Calu3 (cell line): ENCODE results near the gene ANKAR. TPM values are rescaled to one million over a fixed set of nuclear protein-coding genes. Genes with fewer than 3 reads are reported as not detected.
"Not testable (repeated sequence)": the region's sequence is repeated elsewhere in the genome, so short reads cannot be mapped to it uniquely, and the experiment has no call there.

Experiments used
- BruUV-seq: library from RNA; stranded (reverse); fragments of 400-500 nt; replicated peaks from 2 replicates; lab custom pipeline; 2021; lab: Mats Ljungman, UMichigan
- CTCF ChIA-PET: fragments of 300-600 bp; sonication (Branson Sonifier 250); formaldehyde crosslinking; loops from one replicate; lab custom pipeline; 2022; ENCODE audit warnings: antibody characterized with exemption; lab: Charles Lee
- DNase-seq: peaks from one replicate; pipeline ENCODE4 v3.0.0; 2022
- H3K27ac Mint-ChIP-seq: one replicate; pipeline ENCODE4 v1.8.0; 2022; ENCODE audit warnings: mixed read lengths; ENCODE audit not compliant: unreplicated experiment
- H3K27me3 Mint-ChIP-seq: one replicate; pipeline ENCODE4 v1.8.0; 2022; ENCODE audit warnings: mixed read lengths; ENCODE audit not compliant: unreplicated experiment
- H3K36me3 Mint-ChIP-seq: one replicate; pipeline ENCODE4 v1.8.0; 2022; ENCODE audit warnings: mild to moderate bottlenecking, moderate library complexity, mixed read lengths; ENCODE audit not compliant: insufficient read depth, unreplicated experiment
- H3K4me1 Mint-ChIP-seq: one replicate; pipeline ENCODE4 v1.8.0; 2022; ENCODE audit warnings: mild to moderate bottlenecking, low read depth, mixed read lengths; ENCODE audit not compliant: unreplicated experiment
- H3K4me3 Mint-ChIP-seq: one replicate; pipeline ENCODE4 v1.8.0; 2022; ENCODE audit warnings: mild to moderate bottlenecking, low read depth, moderate library complexity, mixed read lengths; ENCODE audit not compliant: unreplicated experiment
- H3K9me3 Mint-ChIP-seq: one replicate; pipeline ENCODE4 v1.8.0; 2022; ENCODE audit warnings: low read depth, mixed read lengths; ENCODE audit not compliant: unreplicated experiment
- intact Hi-C: fragments of 100-400 bp; cut with micrococcal nuclease; formaldehyde crosslinking; loops from one replicate; pipeline ENCODE4 v1.10.0; 2022; ENCODE audit not compliant: unreplicated experiment
- total RNA-seq: library from RNA; stranded (reverse); gene quantifications from 2 replicates; pipeline ENCODE4 v1.2.3, GENCODE V29; 2022
- TF ChIP-seq, protein P1 (sequence below): fragments of 200-600 bp; IDR thresholded peaks from one replicate; pipeline ENCODE4 v1.8.0; 2022; ENCODE audit warnings: antibody characterized with exemption; ENCODE audit not compliant: unreplicated experiment

ANKAR gene
- total RNA-seq, 1 experiment from 2014 or later = 2.1 TPM

GRCh38 chr2:189698020-189698887 is 23.8 kb downstream of the ANKAR start:
- CTCF ChIA-PET = interaction anchor here (1.0 kb wide), 1 partner anchor 37 kb away, joined by 3 read pairs; no protein-coding TSS in a partner anchor
- Mint-ChIP-seq H3K4me3 (no peak overlapping the region), H3K9me3 (no peaks in the 10 kb centered on the region), H3K27me3 (no peaks in the 10 kb centered on the region), H3K27ac (no peak overlapping the region), H3K4me1 (no peaks in the 10 kb centered on the region), H3K36me3 (no peaks in the 10 kb centered on the region)
- TF ChIP-seq, protein P1, sequence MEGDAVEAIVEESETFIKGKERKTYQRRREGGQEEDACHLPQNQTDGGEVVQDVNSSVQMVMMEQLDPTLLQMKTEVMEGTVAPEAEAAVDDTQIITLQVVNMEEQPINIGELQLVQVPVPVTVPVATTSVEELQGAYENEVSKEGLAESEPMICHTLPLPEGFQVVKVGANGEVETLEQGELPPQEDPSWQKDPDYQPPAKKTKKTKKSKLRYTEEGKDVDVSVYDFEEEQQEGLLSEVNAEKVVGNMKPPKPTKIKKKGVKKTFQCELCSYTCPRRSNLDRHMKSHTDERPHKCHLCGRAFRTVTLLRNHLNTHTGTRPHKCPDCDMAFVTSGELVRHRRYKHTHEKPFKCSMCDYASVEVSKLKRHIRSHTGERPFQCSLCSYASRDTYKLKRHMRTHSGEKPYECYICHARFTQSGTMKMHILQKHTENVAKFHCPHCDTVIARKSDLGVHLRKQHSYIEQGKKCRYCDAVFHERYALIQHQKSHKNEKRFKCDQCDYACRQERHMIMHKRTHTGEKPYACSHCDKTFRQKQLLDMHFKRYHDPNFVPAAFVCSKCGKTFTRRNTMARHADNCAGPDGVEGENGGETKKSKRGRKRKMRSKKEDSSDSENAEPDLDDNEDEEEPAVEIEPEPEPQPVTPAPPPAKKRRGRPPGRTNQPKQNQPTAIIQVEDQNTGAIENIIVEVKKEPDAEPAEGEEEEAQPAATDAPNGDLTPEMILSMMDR = peak; percentile 8
- no peak for DNase-seq
- intact Hi-C loops = loop anchor here (1.0 kb wide), 1 partner anchor 37 kb away; the partner anchor contains the start of gene ASNSD1
- no TSS peak for BruUV-seq

GRCh38 chr2:189700681-189701080 is 26.2 kb downstream of the ANKAR start:
- H3K4me3 Mint-ChIP-seq = no peak overlapping the region
- CTCF ChIA-PET = no interaction called here
- TF ChIP-seq, protein P1 = no peak
- no peaks in the 10 kb centered on the region for H3K27me3 Mint-ChIP-seq
- no peaks in the 10 kb centered on the region for H3K4me1 Mint-ChIP-seq
- BruUV-seq = no TSS peak
- intact Hi-C loops = no loop called here
- no peak for DNase-seq
- H3K27ac Mint-ChIP-seq = no peak overlapping the region
- no peaks in the 10 kb centered on the region for H3K36me3 Mint-ChIP-seq
- H3K9me3 Mint-ChIP-seq = no peaks in the 10 kb centered on the region

- TF ChIP-seq, protein P1 = no peak
- CTCF ChIA-PET = no interaction called here
- no peak for DNase-seq
- Mint-ChIP-seq H3K4me1 (no peaks in the 10 kb centered on the region), H3K4me3 (no peak overlapping the region), H3K36me3 (no peaks in the 10 kb centered on the region), H3K27ac (no peak overlapping the region), H3K9me3 (no peaks in the 10 kb centered on the region), H3K27me3 (no peaks in the 10 kb centered on the region)
- no TSS peak for BruUV-seq
- intact Hi-C loops = no loop called here
Measured at GRCh38 chr2:189702071-189702470, 27.6 kb downstream of the ANKAR start.

DNA sequence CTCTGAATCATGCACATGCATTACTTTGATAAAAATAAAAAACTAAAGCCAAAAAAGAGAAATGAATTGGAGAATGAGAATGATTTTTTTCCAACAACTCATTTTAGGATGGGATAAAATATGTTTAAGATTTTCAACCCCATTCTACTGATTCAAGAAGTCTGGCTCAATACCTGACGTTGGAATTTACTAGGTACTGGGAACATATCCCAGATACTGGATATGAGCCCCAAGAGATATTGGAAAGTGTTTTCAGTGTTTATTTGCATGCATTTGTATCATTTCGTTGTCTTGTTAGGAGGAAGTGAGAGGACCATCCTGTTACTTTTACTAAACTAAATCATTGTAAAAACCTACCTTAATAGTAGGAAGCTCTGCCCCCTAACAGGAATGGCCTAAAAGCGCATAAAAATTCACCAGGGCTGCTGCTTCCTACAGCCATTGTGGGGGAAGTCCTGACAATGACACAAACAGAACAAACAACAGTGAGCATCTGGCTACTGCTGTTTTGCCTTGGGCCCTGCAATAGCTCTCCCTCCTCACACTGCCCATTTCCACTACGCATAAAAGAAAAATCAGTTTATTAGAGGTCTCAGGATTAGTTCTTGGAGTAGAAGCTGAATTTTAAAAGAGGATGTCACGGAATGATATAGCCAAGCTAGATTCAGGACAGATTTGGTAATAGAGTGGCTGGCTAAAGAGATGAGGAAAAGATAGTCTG is 35.2 kb downstream of the ANKAR start:
- Mint-ChIP-seq H3K27ac (no peak overlapping the region), H3K36me3 (no peaks in the 10 kb centered on the region), H3K4me3 (no peak overlapping the region), H3K9me3 (peaks cover 10% of the 10 kb centered on the region), H3K27me3 (no peaks in the 10 kb centered on the region), H3K4me1 (no peaks in the 10 kb centered on the region)
- DNase-seq = no peak
- no TSS peak for BruUV-seq
- CTCF ChIA-PET = no interaction called here
- TF ChIP-seq, protein P1 = no peak
- intact Hi-C loops = no loop called here

DNA sequence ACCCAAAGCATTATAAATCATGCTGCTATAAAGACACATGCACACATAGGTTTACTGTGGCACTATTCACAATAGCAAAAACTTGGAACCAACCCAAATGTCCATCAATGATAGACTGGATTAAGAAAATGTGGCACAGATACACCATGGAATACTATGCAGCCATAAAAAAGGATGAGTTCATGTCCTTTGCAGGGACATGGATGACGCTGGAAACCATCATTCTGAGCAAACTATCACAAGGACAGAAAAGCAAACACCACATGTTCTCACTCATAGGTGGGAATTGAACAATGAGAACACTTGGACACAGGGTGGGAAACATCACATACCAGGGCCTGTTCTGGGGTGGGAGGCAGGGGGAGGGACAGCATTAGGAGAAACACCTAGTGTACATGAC is 43.1 kb downstream of the ANKAR start:
- DNase-seq, intact Hi-C loops, BruUV-seq, H3K4me3 Mint-ChIP-seq, H3K4me1 Mint-ChIP-seq, H3K36me3 Mint-ChIP-seq, H3K27me3 Mint-ChIP-seq, H3K27ac Mint-ChIP-seq, CTCF ChIA-PET: not testable (repeated sequence)
- peaks cover 18% of the 10 kb centered on the region for H3K9me3 Mint-ChIP-seq
